WTC11 (cell line): ENCODE results near the gene NAA16. TPM values are rescaled to one million over a fixed set of nuclear protein-coding genes. Genes with fewer than 3 reads are reported as not detected.

Experiments
- ATAC-seq: fragments of 200-7000 bp; cut with Tn5 transposase; 2 replicates; pipeline ENCODE4 v1.10.0; 2021; ENCODE audit warnings: mild to moderate bottlenecking, moderate library complexity
- CTCF ChIA-PET: fragments of 300-600 bp; sonication (Branson Sonifier 250); formaldehyde crosslinking; loops from one replicate; lab custom pipeline; 2021; ENCODE audit warnings: antibody characterized with exemption; lab: Charles Lee
- POLR2A ChIA-PET: fragments of 350-600 bp; sonication (Branson Sonifier 250); formaldehyde crosslinking; loops from one replicate; lab custom pipeline; 2021; ENCODE audit warnings: antibody characterized with exemption; lab: Charles Lee
- DNase-seq: peaks from one replicate; pipeline ENCODE4 v3.0.0; 2021; ENCODE audit warnings: low spot score
- H3K27ac Mint-ChIP-seq: 2 replicates; pipeline ENCODE4 v1.8.0; 2021; ENCODE audit warnings: mixed read lengths
- H3K27me3 Mint-ChIP-seq: 2 replicates; pipeline ENCODE4 v1.8.0; 2021; ENCODE audit warnings: low read depth, mild to moderate bottlenecking, moderate library complexity, mixed read lengths
- H3K36me3 Mint-ChIP-seq: 2 replicates; pipeline ENCODE4 v1.8.0; 2021; ENCODE audit warnings: mixed read lengths
- H3K4me1 Mint-ChIP-seq: 2 replicates; pipeline ENCODE4 v1.8.0; 2022; ENCODE audit warnings: mixed read lengths
- H3K4me3 Mint-ChIP-seq: 2 replicates; pipeline ENCODE4 v1.8.0; 2021; ENCODE audit warnings: mild to moderate bottlenecking, moderate library complexity, mixed read lengths
- H3K9me3 Mint-ChIP-seq: 2 replicates; pipeline ENCODE4 v1.8.0; 2021; ENCODE audit warnings: mixed read lengths
- ARID4B ChIP-seq: sonication (generic); formaldehyde crosslinking; IDR thresholded peaks from 2 replicates; pipeline ENCODE4 v1.8.0; 2023; ENCODE audit warnings: missing genetic modification reagents, mild to moderate bottlenecking, borderline replicate concordance
- ATF1 ChIP-seq: sonication (generic); formaldehyde crosslinking; IDR thresholded peaks from 2 replicates; pipeline ENCODE4 v1.8.1; 2023; ENCODE audit warnings: mild to moderate bottlenecking, moderate library complexity, missing genetic modification reagents
- ATF6 ChIP-seq: sonication (generic); formaldehyde crosslinking; IDR thresholded peaks from 2 replicates; pipeline ENCODE4 v1.8.1; 2023; ENCODE audit warnings: mild to moderate bottlenecking, missing genetic modification reagents
- CREM ChIP-seq: sonication (generic); formaldehyde crosslinking; IDR thresholded peaks from 2 replicates; pipeline ENCODE4 v1.8.1; 2022; ENCODE audit warnings: mild to moderate bottlenecking, missing genetic modification reagents, moderate library complexity
- ESRRA ChIP-seq: sonication (generic); formaldehyde crosslinking; IDR thresholded peaks from 2 replicates; pipeline ENCODE4 v1.8.1; 2022; ENCODE audit warnings: mild to moderate bottlenecking, missing genetic modification reagents, borderline replicate concordance
- ETV6 ChIP-seq: sonication (generic); formaldehyde crosslinking; IDR thresholded peaks from 2 replicates; pipeline ENCODE4 v1.8.1; 2022; ENCODE audit warnings: mild to moderate bottlenecking, missing genetic modification reagents
- IRF1 ChIP-seq: sonication (generic); formaldehyde crosslinking; IDR thresholded peaks from 2 replicates; pipeline ENCODE4 v1.8.0; 2023; ENCODE audit warnings: missing genetic modification reagents
- MXD4 ChIP-seq: fragments of 250-450 bp; sonication (Bioruptor Pico); IDR thresholded peaks from 2 replicates; pipeline ENCODE4 v1.8.0; 2021; ENCODE audit warnings: mild to moderate bottlenecking, moderate library complexity, borderline replicate concordance
- NFYB ChIP-seq: sonication (generic); formaldehyde crosslinking; conservative IDR thresholded peaks from 2 replicates; pipeline ENCODE4 v1.8.0; 2022; ENCODE audit warnings: low read depth, missing genetic modification reagents
- NR1H2 ChIP-seq: sonication (generic); formaldehyde crosslinking; IDR thresholded peaks from 2 replicates; pipeline ENCODE4 v1.9.0; 2021; ENCODE audit warnings: mild to moderate bottlenecking, moderate library complexity, missing genetic modification reagents
- NR3C1 ChIP-seq: sonication (generic); formaldehyde crosslinking; conservative IDR thresholded peaks from 2 replicates; pipeline ENCODE4 v1.8.1; 2023; ENCODE audit warnings: low read depth, mild to moderate bottlenecking, missing genetic modification reagents
- PRRX2 ChIP-seq: fragments of 250-450 bp; sonication (Bioruptor Pico); IDR thresholded peaks from 2 replicates; pipeline ENCODE4 v1.8.0; 2021; ENCODE audit warnings: mild to moderate bottlenecking
- SOX15 ChIP-seq: fragments of 250-450 bp; sonication (Bioruptor Pico); IDR thresholded peaks from 2 replicates; pipeline ENCODE4 v1.9.0; 2021; ENCODE audit warnings: mild to moderate bottlenecking
- SP1 ChIP-seq: sonication (generic); formaldehyde crosslinking; conservative IDR thresholded peaks from 2 replicates; pipeline ENCODE4 v1.8.1; 2022; ENCODE audit warnings: missing genetic modification reagents
- TEAD4 ChIP-seq: sonication (generic); formaldehyde crosslinking; IDR thresholded peaks from 2 replicates; pipeline ENCODE4 v1.8.0; 2022; ENCODE audit warnings: mild to moderate bottlenecking, missing genetic modification reagents
- ZNF263 ChIP-seq: sonication (generic); formaldehyde crosslinking; IDR thresholded peaks from 2 replicates; pipeline ENCODE4 v1.8.1; 2022; ENCODE audit warnings: low read depth, mild to moderate bottlenecking, moderate library complexity, missing genetic modification reagents
- ZNF416 ChIP-seq: fragments of 250-450 bp; sonication (Bioruptor Pico); IDR thresholded peaks from 2 replicates; pipeline ENCODE4 v1.9.0; 2021; ENCODE audit warnings: mild to moderate bottlenecking, inconsistent platforms
- ZNF512 ChIP-seq: sonication (generic); formaldehyde crosslinking; IDR thresholded peaks from 2 replicates; pipeline ENCODE4 v1.8.1; 2022; ENCODE audit warnings: missing genetic modification reagents, borderline replicate concordance
- total RNA-seq: library from RNA; stranded (reverse); gene quantifications from 3 replicates; pipeline ENCODE4 v1.2.3, GENCODE V29; 2021

The NAA16 gene
- total RNA-seq, 1 experiment from 2014 or later = 32.5 TPM

- no peak for TF ChIP-seq ATF1
- TF ChIP-seq NR3C1 (CRISPR knock-in tag) = no peak
- TF ChIP-seq ZNF512 = no peak
- TF ChIP-seq ZNF416 (CRISPR knock-in tag) = no peak
- no peak for TF ChIP-seq ETV6 (CRISPR knock-in tag)
- no peak for TF ChIP-seq PRRX2 (CRISPR knock-in tag)
- no peak for TF ChIP-seq ZNF263 (CRISPR knock-in tag)
- TF ChIP-seq TEAD4 = no peak
- TF ChIP-seq ESRRA (CRISPR knock-in tag) = no peak
- no peak for TF ChIP-seq ARID4B
- TF ChIP-seq IRF1 = no peak
- no peak for TF ChIP-seq NR1H2 (CRISPR knock-in tag)
These were observed 102.8 kb downstream of the NAA16 start (continued) for GRCh38 chr13:41413872-41414271.

GRCh38 chr13:41416276-41416675 lies 105.2 kb downstream of the NAA16 start:
- CTCF ChIA-PET = no interaction called here
- no peak for ATAC-seq
- Mint-ChIP-seq H3K9me3 (peaks cover 6% of the 10 kb centered on the region), H3K4me3 (no peak overlapping the region), H3K36me3 (no peaks in the 10 kb centered on the region), H3K27me3 (no peaks in the 10 kb centered on the region), H3K27ac (no peak overlapping the region), H3K4me1 (no peaks in the 10 kb centered on the region)
- POLR2A ChIA-PET = no interaction called here
- no peak for DNase-seq
- no peak for TF ChIP-seq SP1 (CRISPR knock-in tag)
- no peak for TF ChIP-seq ARID4B
- no peak for TF ChIP-seq SOX15 (CRISPR knock-in tag)
- TF ChIP-seq NFYB (CRISPR knock-in tag) = no peak
- TF ChIP-seq MXD4 (CRISPR knock-in tag) = no peak
- TF ChIP-seq ATF6 (CRISPR knock-in tag) = no peak
- no peak for TF ChIP-seq CREM
- TF ChIP-seq ETV6 (CRISPR knock-in tag) = no peak
